ENCODE data around the gene PLBD2. TPM values are rescaled to one million over a fixed set of nuclear protein-coding genes. Genes with fewer than 3 reads are reported as not detected.

Gene PLBD2
- total RNA-seq, 1 experiment from 2014 or later = 31.4 TPM

DNA sequence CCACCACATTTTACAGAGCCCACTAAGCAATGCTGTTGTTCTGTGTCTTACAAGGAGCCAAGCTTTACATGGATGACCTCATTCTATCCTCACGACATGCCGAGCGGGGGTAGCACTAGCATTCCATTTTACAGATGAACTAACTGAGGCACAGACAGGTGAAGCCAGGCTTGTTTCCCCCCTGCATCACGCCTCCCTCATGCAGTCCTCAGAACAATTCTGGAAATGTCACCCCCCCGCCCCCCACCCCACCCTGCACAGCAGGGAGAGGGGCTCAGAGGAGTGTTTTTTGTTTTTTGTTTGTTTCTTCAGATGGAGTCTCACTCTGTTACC, 25.0 kb upstream of the PLBD2 start:
- no peak overlapping the region for H4K8ac ChIP-seq (replicated peaks; ENCODE audit: insufficient read length, low read depth, low read length)
- no peak overlapping the region for H4K5ac ChIP-seq (ENCODE audit: insufficient read length, low read depth, low read length)
- peaks cover 17 to 25% of the 10 kb centered on the region in 2 experiments for H3K4me1 Mint-ChIP-seq
- peaks cover 8% of the 10 kb centered on the region for H3K23me2 ChIP-seq (ENCODE audit: insufficient read length, low read depth, low read length, poor library complexity, severe bottlenecking)
- no peak overlapping the region for H2AK5ac ChIP-seq (ENCODE audit: insufficient read length, low read length)
- no peaks in the 10 kb centered on the region for H3K79me1 ChIP-seq (ENCODE audit: insufficient read depth, low read depth, low read length, poor library complexity, severe bottlenecking)
- no peak overlapping the region for H2BK20ac ChIP-seq (ENCODE audit: low read depth, low read length, poor library complexity, severe bottlenecking)
- H4K91ac ChIP-seq (ENCODE audit: insufficient read length, low read depth, low read length) = no peak overlapping the region
- no peaks in the 10 kb centered on the region for H3K79me2 ChIP-seq (ENCODE audit: insufficient read depth, low read length)
- H3K27me3 Mint-ChIP-seq (ENCODE audit: low read depth) = peaks cover 24% of the 10 kb centered on the region
- H3K27me3 ChIP-seq (ENCODE audit: insufficient read depth, low read length) = peaks cover 3% of the 10 kb centered on the region; the same call in 1 of the 2 replicates
- no peak overlapping the region for H2BK5ac ChIP-seq (ENCODE audit: insufficient read length, low read length)
- H4K20me1 ChIP-seq (ENCODE audit: control insufficient read depth, insufficient read depth, insufficient read length) = no peaks in the 10 kb centered on the region
- H3K23ac ChIP-seq (ENCODE audit: insufficient read length, low read depth, low read length) = no peak overlapping the region
- no peak overlapping the region for H3K27ac Mint-ChIP-seq
- no peaks in the 10 kb centered on the region for H3K9me3 ChIP-seq (ENCODE audit: control insufficient read depth, low read depth, low read length)
- no peak overlapping the region for H3K27ac ChIP-seq (ENCODE audit: insufficient read length, low read depth, low read length)
- no peaks in the 10 kb centered on the region for H3K4me1 ChIP-seq (ENCODE audit: insufficient read depth, low read length)
- H3K18ac ChIP-seq (ENCODE audit: insufficient read length, low read depth, low read length) = no peak overlapping the region
- H3K14ac ChIP-seq (ENCODE audit: insufficient read depth, low read length) = no peak overlapping the region
- DNase-seq = no peak
- H2BK12ac ChIP-seq (ENCODE audit: insufficient read length, low read depth, low read length) = no peak overlapping the region
- H3K4ac ChIP-seq (ENCODE audit: low read depth, low read length) = no peak overlapping the region
- H2BK15ac ChIP-seq (ENCODE audit: low read depth, low read length) = no peak overlapping the region
- peaks cover 0 to 35% (median 24%) of the 10 kb centered on the region in 3 experiments; a peak in 5 of 7 replicates for H3K36me3 Mint-ChIP-seq (ENCODE audit: insufficient read depth in 1 of 3, low read depth in 3 of 3)
- H3T11ph ChIP-seq (ENCODE audit: low read length) = no peak overlapping the region
- peak overlapping the region in 1 of 2 experiments; percentile 79; a peak in 3 of 5 replicates for H3K4me3 Mint-ChIP-seq
- no peak overlapping the region for H3K9ac ChIP-seq (ENCODE audit: extremely low read depth, insufficient read length, low read length)
- H3K56ac ChIP-seq (ENCODE audit: insufficient read length, low read depth, low read length) = no peak overlapping the region
- H2BK120ac ChIP-seq (ENCODE audit: low read depth, low read length, poor library complexity, severe bottlenecking) = no peak overlapping the region
- H3K9me3 Mint-ChIP-seq = no peaks in the 10 kb centered on the region
- TF ChIP-seq, protein P1, sequence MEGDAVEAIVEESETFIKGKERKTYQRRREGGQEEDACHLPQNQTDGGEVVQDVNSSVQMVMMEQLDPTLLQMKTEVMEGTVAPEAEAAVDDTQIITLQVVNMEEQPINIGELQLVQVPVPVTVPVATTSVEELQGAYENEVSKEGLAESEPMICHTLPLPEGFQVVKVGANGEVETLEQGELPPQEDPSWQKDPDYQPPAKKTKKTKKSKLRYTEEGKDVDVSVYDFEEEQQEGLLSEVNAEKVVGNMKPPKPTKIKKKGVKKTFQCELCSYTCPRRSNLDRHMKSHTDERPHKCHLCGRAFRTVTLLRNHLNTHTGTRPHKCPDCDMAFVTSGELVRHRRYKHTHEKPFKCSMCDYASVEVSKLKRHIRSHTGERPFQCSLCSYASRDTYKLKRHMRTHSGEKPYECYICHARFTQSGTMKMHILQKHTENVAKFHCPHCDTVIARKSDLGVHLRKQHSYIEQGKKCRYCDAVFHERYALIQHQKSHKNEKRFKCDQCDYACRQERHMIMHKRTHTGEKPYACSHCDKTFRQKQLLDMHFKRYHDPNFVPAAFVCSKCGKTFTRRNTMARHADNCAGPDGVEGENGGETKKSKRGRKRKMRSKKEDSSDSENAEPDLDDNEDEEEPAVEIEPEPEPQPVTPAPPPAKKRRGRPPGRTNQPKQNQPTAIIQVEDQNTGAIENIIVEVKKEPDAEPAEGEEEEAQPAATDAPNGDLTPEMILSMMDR (conservative IDR thresholded peaks at IDR 0.05) = no peak
- WGBS (ENCODE audit: extremely low coverage, insufficient read length, low lambda C conversion rate) = no CpG with 5 or more reads among the region's 5 CpGs
- no peak overlapping the region for H2AFZ ChIP-seq (ENCODE audit: low read length)
- H3K4me2 ChIP-seq (ENCODE audit: insufficient read depth, insufficient read length, low read length) = no peak overlapping the region
